Body of pancreas (tissue), 4 donors: ENCODE measurements around the gene GVQW3.

Source experiments
- CTCF ChIP-seq, 7 experiments: fragments of 450-650 bp in 4 of 7; fragments of 200-600 bp in 3 of 7; sonication (generic) in 3 of 7; IDR thresholded peaks; one replicate each; pipeline ENCODE4 v1.5.1; 2016 to 2019; ENCODE audit warnings: antibody characterized with exemption in 7 of 7
- POLR2A ChIP-seq, 3 donors: fragments of 450-650 bp; IDR thresholded peaks; one replicate each; pipeline ENCODE4 v1.6.1; 2016; ENCODE audit warnings: antibody characterized with exemption in 3 of 3, mild to moderate bottlenecking in 2 of 3

- TF ChIP-seq CTCF (IDR thresholded peaks at IDR 0.05) (no peak), POLR2A (IDR thresholded peaks at IDR 0.05) (no peak)
These were observed 13.3 kb downstream of the GVQW3 start for GRCh38 chr11:76394411-76394810.
